ENCODE results near the gene ECI1. TPM values are rescaled to one million over a fixed set of nuclear protein-coding genes. Genes with fewer than 3 reads are reported as not detected.

ECI1 gene
- total RNA-seq, 1 experiment from 2014 or later, result 95.4 TPM

GRCh38 chr16:2209258-2210008, 42.0 kb downstream of the ECI1 start:
- Histone ChIP-seq H2BK5ac (ENCODE audit: insufficient read length, low read length) (no peak overlapping the region), H3T11ph (ENCODE audit: low read length) (no peak overlapping the region), H4K91ac (ENCODE audit: insufficient read length, low read depth, low read length) (no peak overlapping the region), H2AK5ac (ENCODE audit: insufficient read length, low read length) (no peak overlapping the region), H3K79me2 (ENCODE audit: insufficient read depth, low read length) (peaks cover 6% of the 10 kb centered on the region; the same call in 1 of the 2 replicates), H2BK12ac (ENCODE audit: insufficient read length, low read depth, low read length) (no peak overlapping the region), H4K8ac (replicated peaks; ENCODE audit: insufficient read length, low read depth, low read length) (no peak overlapping the region), H3K79me1 (ENCODE audit: insufficient read depth, low read depth, low read length, poor library complexity, severe bottlenecking) (peaks cover 6% of the 10 kb centered on the region), H3K4ac (ENCODE audit: low read depth, low read length) (no peak overlapping the region), H3K27ac (ENCODE audit: insufficient read length, low read depth, low read length) (no peak overlapping the region), H2BK120ac (ENCODE audit: low read depth, low read length, poor library complexity, severe bottlenecking) (no peak overlapping the region), H3K4me1 (ENCODE audit: insufficient read depth, low read length) (no peaks in the 10 kb centered on the region; the same call in 1 of the 2 replicates), H2AFZ (ENCODE audit: low read length) (no peak overlapping the region), H4K5ac (ENCODE audit: insufficient read length, low read depth, low read length) (no peak overlapping the region), H3K18ac (ENCODE audit: insufficient read length, low read depth, low read length) (no peak overlapping the region), H3K4me2 (ENCODE audit: insufficient read depth, insufficient read length, low read length) (no peak overlapping the region), H3K23me2 (ENCODE audit: insufficient read length, low read depth, low read length, poor library complexity, severe bottlenecking) (peaks cover 20% of the 10 kb centered on the region), H4K20me1 (ENCODE audit: control insufficient read depth, insufficient read depth, insufficient read length) (no peaks in the 10 kb centered on the region), H3K9ac (ENCODE audit: extremely low read depth, insufficient read length, low read length) (no peak overlapping the region), H3K9me3 (ENCODE audit: control insufficient read depth, low read depth, low read length) (no peaks in the 10 kb centered on the region), H2BK15ac (ENCODE audit: low read depth, low read length) (no peak overlapping the region), H3K23ac (ENCODE audit: insufficient read length, low read depth, low read length) (no peak overlapping the region), H2BK20ac (ENCODE audit: low read depth, low read length, poor library complexity, severe bottlenecking) (no peak overlapping the region), H3K56ac (ENCODE audit: insufficient read length, low read depth, low read length) (no peak overlapping the region), H3K14ac (ENCODE audit: insufficient read depth, low read length) (no peak overlapping the region), H3K27me3 (ENCODE audit: insufficient read depth, low read length) (no peaks in the 10 kb centered on the region)
- H3K4me1 Mint-ChIP-seq, result peaks cover 18 to 22% of the 10 kb centered on the region in 2 experiments
- no CpG with 5 or more reads among the region's 29 CpGs for WGBS (ENCODE audit: extremely low coverage, insufficient read length, low lambda C conversion rate)
- peaks cover 0 to 2% of the 10 kb centered on the region in 2 experiments; a peak in 1 of 5 replicates for H3K9me3 Mint-ChIP-seq
- no peak overlapping the region for H3K27ac Mint-ChIP-seq
- no peak overlapping the region for H3K4me3 Mint-ChIP-seq
- H3K27me3 Mint-ChIP-seq (ENCODE audit: low read depth), result peaks cover 2% of the 10 kb centered on the region
- TF ChIP-seq CTCF (conservative IDR thresholded peaks at IDR 0.05), result no peak
- peaks cover 17 to 48% (median 46%) of the 10 kb centered on the region in 3 experiments; a peak in 6 of 7 replicates for H3K36me3 Mint-ChIP-seq (ENCODE audit: insufficient read depth in 1 of 3, low read depth in 3 of 3)
- no peak for DNase-seq
